HG03432 (cell line): ENCODE results near the gene BHLHE40.
"Not testable (repeated sequence)": the region's sequence is repeated elsewhere in the genome, so short reads cannot be mapped to it uniquely, and the experiment has no call there.

Experiments used
- ATAC-seq: cut with Tn5 transposase; IDR thresholded peaks from one replicate; pipeline ENCODE4 v1.9.1; 2021; ENCODE audit warnings: mild to moderate bottlenecking, moderate library complexity; ENCODE audit not compliant: unreplicated experiment

The BHLHE40 gene

DNA sequence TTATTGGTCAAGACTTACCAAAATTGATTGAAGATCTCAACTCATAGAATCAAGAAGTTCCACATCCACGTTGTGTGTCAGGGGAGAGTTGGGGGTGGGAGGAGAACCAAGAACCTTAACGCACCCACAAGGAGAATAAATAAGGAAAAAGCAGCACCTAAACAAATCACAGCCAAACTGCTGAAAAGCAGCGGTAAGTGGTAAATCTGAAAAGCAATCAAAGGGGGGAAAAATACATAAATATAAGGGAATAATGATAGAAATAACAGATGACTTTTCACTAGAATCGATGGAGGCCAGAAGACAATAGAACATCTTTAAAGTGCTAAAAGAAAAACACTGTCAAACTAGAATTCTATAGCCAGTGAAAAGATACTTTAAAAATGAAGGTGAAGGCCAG is 20.1 kb upstream of the BHLHE40 start:
- no peak for ATAC-seq

DNA sequence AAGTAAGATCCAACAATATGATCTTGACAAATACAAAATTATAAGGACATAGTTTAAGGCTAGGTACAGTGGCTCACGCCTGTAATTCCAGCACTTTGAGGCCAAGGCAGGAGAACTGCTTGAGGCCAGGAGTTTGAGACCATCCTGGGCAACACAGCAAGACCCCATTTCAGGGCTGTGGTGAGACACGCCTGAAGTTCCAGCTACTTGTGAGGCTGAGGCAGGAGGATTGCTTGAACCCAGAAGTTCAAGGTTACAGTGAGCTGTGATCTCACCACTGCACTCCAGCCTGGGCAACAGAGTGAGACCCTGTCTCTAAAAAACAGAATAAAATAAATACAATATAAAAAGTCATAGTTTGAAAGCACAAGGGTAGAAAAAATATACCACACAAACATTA is 17.4 kb upstream of the BHLHE40 start:
- not testable (repeated sequence) for ATAC-seq

DNA sequence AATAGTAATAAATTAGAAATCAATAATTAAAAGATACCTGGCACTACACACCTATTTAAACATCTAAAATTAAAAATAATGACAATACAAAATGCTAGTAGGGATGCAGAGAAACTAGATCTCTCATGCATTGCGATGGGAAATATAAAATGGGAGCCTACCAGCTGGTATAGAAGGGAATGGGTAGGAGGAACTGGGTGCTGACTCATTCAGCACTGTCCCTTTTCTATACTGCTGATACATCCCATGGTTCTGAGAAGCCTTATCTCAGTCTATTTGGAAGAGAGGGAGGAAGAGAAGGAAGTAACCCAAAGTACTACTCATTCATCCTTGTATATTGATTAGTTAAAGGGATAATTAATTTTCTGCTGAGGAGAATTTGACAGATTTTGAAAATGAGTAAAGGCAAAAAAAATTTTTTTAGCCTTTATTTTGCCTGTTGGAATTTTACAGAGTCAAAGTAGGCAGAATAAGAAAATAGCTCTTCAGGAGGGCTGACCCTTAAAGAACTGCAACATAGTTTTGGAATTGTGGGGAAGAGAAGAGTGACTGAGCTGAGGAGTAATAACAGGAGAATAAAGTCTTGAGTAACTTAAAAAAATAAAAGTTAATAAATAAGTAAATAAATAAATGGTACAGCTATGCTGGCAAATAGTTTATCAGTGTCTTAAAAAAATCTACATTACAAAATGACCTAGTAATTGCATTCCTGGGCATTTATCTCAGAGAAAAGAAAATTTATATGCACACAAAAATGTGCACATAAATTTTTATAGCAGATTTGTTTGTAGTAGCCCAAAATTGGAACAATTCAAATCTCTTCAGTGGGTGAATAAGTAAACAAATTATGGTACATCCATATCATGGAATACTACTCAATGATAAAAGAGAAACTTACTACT is 15.3 kb upstream of the BHLHE40 start:
- no peak for ATAC-seq

DNA sequence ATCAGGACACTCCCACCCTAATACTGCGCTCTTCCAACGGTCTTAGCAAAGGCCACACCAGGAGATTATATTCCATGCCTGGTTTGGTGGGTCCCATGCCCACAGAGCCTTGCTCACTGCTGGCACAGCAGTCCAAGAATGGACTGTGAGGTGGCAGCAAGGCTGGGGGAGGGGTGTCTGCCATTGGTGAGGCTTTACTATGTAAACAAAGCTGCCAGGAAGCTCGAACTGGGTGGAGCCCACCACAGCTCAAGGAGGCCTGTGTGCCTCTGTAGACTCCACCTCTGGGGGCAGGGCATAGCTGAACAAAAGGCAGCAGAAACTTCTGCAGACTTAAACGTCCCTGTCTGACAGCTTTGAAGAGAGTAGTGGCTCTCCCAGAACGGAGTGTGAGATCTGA is 13.2 kb upstream of the BHLHE40 start:
- not testable (repeated sequence) for ATAC-seq

DNA sequence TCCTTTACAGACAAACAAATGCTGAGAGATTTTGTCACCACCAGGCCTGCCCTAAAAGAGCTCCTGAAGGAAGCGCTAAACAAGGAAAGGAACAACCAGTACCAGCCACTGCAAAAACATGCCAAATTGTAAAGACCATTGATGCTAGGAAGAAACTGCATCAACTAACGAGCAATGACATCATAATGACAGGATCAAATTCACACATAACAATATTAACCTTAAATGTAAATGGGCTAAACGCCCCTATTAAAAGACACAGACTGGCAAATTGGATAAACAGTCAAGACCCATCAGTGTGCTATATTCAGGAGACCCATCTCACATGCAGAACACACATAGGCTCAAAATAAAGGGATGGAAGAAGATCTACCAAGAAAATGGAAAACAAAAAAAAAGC is 11.6 kb upstream of the BHLHE40 start:
- ATAC-seq, result not testable (repeated sequence)

DNA sequence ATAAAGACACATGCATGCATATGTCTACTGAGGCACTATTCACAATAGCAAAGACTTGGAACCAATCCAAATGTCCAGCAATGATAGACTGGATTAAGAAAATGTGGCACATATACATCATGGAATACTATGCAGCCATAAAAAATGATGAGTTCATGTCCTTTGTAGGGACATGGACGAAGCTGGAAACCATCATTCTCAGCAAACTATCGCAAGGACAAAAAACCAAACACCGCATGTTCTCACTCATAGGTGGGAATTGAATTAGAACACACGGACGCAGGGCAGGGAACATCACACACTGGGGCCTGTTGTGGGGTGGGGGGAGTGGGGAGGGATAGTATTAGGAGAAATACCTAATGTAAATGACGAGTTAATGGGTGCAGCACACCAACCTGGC is 7.8 kb upstream of the BHLHE40 start:
- not testable (repeated sequence) for ATAC-seq

DNA sequence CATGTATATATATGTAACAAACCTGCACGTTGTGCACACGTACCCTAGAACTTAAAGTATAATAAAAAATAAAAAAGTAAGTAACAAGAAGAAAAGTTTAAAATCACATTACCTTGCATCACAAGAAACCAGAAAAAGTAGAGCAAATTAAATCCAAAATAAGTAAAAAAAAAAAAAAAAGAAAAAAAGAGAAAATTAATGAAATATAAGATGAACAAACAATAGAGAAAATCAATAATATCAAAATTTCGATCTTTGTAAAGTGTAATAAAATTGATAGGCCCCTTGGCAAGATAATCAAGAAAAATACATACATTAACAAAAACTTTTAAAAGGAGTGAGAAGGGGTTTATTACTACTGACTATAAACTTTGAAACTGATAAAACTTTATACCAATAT is 7.4 kb upstream of the BHLHE40 start:
- ATAC-seq, result no peak

DNA sequence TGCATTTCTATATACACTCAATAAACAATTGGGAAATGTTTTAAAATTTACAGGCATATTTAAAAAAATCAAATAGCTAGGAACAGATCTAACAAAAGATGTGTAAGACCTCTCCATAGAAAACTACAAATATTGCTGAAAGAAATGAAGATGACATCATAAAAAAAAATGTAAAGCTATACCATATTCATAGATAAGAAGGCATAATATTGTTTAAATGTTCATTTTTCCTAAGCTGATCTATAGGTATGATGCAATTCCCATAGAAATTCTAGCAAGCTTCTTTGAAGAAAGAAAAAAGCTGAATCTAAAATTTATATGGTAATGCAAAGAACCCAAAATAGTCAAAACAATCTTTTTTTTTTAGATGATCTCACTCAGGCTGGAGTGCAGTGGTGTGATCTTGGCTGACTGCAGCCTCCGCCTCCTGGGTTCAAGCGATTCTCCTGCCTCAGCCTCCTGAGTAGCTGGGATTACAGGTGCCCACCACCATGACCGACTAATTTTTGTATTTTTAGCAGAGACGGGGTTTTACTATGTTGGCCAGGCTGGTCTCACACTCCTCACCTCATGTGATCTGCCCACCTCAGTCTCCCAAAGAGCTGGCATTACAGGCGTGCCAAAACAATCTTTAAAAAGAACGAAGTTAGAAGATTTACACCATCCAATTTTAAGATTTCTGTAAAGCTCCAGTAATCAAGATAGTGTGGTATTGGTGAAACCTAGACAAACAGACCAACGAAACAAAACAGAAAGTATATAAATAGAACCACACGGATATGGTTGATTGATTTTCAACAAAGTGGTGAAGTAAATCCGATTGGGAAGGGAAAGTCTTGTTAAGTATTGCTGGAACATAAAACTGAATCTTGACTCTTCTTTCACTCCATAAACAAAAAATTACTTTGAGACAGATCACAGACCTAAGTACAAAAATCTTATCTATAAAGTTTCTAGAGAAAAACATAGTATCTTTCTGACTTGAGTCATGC is 6.3 kb upstream of the BHLHE40 start:
- ATAC-seq, result peak; percentile 28

DNA sequence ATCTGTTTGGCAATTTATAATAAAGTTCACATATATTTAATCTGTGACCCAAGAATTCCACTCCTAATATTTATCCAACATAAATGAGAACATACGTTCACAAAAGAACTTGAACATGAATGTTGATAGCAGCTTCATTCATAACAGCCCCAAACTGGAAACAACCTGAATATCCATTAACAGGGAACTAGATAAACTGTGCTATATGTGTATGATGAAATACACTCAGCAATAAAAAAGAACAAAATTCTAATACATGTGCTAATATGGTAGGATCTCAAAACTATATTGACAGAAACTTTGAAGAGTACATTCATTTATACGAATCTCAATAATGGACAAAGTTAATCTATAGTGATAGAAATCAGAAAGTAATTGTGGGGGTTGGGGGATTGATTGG is 5.1 kb upstream of the BHLHE40 start:
- ATAC-seq, result no peak

DNA sequence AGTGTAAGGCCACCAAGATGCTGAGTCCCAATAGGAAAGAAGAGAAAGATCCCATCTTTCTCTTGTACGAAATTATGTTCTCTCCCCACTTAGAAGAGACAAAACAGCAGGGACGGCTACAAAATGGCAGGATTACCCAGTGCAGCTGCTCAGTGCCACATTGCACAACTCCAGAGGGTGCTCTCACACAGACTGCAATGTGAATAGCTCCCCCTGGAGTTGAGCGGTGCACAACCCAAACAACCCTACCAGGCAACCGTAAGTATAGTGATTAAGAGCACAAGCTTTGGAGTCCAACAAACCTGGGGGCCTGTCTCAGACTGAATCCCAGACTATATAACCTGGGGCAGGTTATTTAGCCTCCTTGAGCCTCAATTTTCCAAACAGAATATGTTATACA is 3.1 kb upstream of the BHLHE40 start:
- no peak for ATAC-seq

DNA sequence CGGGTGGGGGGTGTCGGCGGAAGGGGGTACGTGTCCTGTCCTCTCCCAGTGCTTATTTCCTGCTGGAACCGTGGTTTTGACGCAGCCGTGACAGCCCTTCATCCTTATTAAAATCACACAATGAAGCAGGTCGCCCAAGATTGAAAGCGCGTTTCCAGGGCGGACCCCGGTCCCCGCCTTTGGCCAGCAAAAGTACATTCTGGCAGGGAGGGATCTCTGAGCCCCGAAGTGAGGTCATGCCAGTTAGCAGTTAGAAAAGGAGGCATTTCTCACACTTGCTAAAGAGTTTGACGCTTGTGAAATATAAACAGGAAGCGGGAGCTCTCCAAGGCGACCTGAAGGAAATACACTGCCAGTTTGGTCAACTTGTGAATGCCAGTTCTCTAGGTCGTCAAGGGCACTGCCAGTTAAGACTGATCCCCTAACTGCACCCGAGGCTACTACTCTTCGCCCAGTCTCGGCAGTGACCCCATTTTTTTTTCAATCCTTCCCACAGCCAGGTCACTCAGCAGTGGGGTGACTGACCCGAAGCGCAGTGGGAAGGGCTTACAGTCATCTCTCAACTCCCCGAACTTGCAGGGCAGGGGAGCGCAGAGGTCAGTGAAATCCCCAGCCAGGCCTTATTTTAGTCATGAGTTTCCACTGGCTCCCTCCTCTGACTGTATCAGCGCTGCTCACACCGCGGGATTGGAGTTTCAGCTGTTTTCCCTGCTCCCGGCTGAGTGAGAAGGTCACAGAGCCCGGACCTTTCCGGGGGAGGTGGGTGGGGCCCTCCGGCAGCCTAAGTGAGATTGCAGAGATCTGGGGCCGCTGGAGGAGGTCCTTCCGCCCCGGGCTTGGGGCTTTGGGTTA is 2.0 kb upstream of the BHLHE40 start:
- ATAC-seq, result peak; percentile 41

DNA sequence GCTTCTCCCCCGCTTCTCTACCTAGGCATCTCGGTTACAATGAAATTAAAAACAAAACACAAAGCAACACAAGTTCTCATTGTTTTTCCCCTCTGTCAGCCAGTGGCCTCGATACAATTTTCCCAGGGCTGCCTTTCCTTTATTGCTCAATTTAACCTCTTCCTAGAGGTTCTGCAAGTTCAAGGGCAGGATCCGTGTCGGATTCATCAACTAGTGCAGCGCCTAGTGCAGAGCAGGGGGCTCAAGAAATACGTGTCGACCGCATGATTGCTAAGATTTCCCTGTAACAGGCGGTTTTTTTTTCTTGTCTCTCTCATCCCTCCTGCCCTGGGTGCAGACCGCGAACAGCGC is 1.4 kb upstream of the BHLHE40 start:
- ATAC-seq, result no peak

DNA sequence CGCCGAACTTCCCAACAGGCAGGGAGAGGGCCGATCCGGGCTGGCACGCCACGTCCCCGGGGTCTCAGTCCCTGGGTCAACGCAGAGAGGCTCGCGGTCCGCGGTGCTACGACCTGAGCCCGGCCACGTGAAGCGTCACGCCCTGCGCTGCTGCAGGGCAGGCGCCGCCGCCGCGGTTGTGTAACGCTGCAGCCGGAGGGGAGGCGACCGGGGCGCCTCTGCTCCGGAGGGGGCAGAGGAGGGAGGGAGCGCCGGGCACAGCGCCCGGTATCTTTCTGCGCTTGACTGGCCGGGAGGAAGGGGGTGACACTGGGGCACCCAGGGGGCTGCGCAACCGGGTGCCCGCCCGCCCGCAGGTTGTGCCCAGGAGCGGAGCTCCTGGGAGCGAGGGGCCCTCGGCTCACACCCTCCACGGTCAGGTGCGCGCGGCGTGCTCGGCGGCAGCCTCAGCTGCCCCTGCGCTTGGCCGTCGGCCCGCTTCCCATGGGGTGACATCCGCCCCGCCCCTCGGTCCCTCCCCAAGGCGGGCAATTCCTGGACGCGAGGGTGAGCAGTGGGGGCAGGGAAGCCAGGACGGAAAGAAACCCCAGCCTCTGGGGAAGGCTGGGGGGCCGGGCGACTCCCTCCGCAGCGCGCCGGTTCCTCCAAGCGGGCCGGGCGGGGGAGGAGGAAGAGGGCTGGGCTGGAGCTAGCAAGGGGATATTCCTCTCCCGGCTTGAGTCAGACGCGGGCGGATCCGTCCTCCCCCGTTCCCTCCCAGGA is 852 bp upstream of the BHLHE40 start:
- peak; percentile 54 for ATAC-seq

DNA sequence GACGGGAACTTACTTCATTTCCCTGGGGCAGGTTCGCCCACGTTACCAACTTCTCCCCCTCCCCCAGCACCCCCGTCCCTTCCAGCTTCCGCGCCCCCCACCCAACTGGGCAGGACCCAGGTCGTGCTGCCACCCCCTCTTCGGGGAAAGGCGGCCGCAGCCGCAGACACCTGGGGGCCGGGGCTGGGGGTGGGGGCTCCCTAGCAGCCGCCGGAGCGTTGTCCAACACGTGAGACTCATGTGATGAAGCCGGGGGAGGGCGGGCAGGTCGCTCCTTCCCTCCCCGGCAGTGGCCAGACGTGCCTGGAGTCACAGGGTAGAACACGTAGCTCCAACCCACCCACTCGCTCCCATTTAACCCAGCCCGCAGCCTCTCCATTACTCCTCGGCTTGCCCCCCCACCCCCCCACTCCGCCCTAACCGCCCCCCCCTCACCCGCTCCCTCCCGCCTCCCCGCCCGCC is 240 bp upstream of the BHLHE40 start:
- ATAC-seq, result peak; percentile 44

DNA sequence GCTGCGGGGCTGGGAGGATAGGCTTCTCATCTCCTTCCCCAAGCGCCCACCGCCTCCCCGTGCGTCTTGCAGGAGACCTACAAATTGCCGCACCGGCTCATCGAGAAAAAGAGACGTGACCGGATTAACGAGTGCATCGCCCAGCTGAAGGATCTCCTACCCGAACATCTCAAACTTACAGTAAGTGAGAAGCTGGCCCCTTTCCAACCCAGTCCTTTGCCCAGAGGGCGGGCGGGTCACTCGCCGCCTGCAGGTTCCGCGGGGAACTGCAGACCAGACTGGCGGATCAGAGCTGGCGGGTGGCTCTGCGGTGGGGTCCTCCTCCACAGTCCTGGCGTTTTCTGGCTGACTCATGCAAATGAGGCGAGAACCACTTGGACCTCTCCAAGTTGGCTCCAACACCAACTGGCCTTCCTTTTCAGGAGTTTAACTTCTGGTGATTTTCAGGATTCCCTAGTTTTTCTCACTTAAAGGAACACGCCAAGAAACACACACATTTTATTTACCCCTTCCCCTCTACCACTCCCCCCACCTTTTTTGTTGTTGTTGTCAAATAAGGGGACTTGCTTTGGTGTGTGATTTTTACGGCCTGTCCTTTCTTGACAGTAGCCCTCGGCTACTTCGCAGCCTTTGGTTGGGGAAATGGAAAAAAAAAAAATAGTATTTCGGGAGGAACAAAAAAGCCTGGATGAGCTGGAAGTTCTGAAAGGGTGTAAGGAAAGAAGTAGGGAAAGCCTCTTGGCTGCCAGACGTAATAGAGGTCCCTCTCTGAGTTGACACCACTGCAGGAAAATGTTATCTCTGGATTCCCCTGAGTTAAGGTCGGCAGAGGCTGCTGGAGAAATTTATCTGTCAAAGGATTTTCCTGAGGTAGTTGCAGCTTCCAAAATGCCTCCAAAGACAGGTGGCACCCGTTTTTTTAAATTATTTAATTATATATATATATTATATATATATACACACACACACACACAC is 1.3 kb downstream of the BHLHE40 start:
- ATAC-seq, result peak; percentile 14

DNA sequence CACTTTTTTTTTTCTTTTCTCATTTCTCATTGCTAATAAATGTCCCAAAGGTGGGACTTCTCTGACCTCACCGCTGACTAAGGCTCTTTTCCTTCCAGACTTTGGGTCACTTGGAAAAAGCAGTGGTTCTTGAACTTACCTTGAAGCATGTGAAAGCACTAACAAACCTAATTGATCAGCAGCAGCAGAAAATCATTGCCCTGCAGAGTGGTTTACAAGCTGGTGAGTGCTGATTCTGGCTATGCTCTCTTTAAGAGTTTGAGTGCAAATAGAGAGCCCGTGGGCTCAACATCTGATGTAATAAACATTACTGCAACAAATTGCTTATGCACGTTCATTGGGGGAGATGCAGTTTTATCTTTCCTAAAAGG is 2.0 kb downstream of the BHLHE40 start:
- ATAC-seq, result no peak

DNA sequence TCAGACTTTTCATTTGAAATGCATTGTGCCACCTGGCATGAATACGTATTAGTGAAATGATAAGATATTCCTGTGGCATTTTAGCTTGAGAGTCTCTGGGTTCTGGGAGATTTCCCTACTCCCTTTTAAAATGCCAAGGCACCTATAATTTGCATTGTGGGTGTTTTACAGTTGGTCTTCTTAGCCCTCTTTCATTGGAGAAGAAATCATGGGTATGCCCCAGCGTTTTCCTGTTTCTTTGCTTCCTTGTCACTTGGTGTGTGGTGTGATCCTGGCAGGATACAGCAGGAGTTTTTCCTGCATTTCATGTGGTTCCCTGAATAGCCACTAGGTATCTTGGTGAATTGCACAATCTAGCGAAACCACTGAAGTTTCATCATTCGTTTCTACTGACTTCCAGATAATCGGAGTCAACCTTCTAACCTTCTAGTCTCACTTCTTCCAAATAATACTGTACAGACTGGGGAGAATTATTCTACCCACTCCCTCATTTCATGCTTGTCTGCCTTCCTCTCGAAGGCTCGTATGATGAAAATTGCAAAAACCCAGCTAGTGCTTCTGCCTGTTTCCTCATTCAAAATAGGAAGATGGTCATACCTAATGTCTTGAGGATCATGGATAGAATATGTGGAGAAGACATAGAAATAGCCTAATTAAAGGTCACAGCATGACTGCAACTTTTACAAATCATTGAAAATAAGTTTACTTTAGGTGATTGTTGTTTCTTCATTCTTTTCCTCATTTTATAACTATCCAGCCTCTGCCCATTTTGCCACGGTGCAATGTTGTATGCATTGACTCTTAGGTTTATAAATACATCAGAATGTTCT is 2.6 kb downstream of the BHLHE40 start:
- ATAC-seq, result no peak
